K562 (cell line): Measurements from ENCODE around the gene CMBL. TPM values are rescaled to one million over a fixed set of nuclear protein-coding genes. Genes with fewer than 3 reads are reported as not detected.

Source experiments
- ATAC-seq: fragments of 200-7000 bp; cut with Tn5 transposase; 3 replicates; pipeline ENCODE4 v1.9.1; 2020; ENCODE audit warnings: moderate library complexity
- BruUV-seq: library from RNA; stranded (reverse); fragments of 400-500 nt; replicated peaks from 2 replicates; lab custom pipeline; 2021; lab: Mats Ljungman, UMichigan
- CTCF ChIA-PET: fragments of 300-600 bp; formaldehyde crosslinking; extraction: SDS; loops from one replicate; lab custom pipeline; 2021; ENCODE audit warnings: low intra/inter-chr PET ratio; lab: Yijun Ruan, JAX
- POLR2A ChIA-PET: fragments of 300-600, 350-650 bp; sonication (Branson Sonifier 250); formaldehyde crosslinking; extraction: SDS; loops from one replicate; lab custom pipeline; 2021; ENCODE audit warnings: antibody characterized with exemption, inconsistent platforms; lab: Yijun Ruan, JAX
- DNase-seq, 4 experiments: peaks; one replicate each; pipeline versions ENCODE4 v3.0.0 to v3.0.0-alpha.2; 2011 to 2018; ENCODE audit warnings: low spot score in 3 of 4, mixed read lengths in 3 of 4; ENCODE audit errors: extremely low read depth in 1 of 4
- FAIRE-seq: peaks from 2 replicates; lab custom pipeline; 2011; peaks lifted over from hg19 to GRCh38; lab: Jason Lieb, UNC
- H2AFZ ChIP-seq: 2 replicates; pipeline ENCODE4 v1.6.0; 2011; ENCODE audit warnings: low read depth, low read length, control low read depth, inconsistent platforms
- H3K27ac ChIP-seq: fragments of 200-600 bp; 3 replicates; pipeline ENCODE4 v1.8.0; 2011; ENCODE audit warnings: low read depth, mild to moderate bottlenecking, control low read depth, inconsistent platforms, low read length, moderate library complexity, mixed read lengths; ENCODE audit errors: extremely low read depth
- H3K27me3 ChIP-seq, 2 experiments: fragments of 300-600 bp in 1 of 2; 2 replicates in 1 of 2; 3 replicates in 1 of 2; pipeline versions ENCODE4 v1.6.0 to v1.8.0; 2011; ENCODE audit warnings: inconsistent platforms in 2 of 2, low read length in 2 of 2, mild to moderate bottlenecking in 1 of 2, mixed read lengths in 1 of 2, moderate library complexity in 1 of 2; ENCODE audit not compliant: control insufficient read depth in 2 of 2, insufficient read depth in 2 of 2
- H3K36me3 ChIP-seq: fragments of 300-600 bp; 3 replicates; pipeline ENCODE4 v1.8.0; 2011; ENCODE audit warnings: mild to moderate bottlenecking, low read length, inconsistent platforms; ENCODE audit not compliant: control insufficient read depth, insufficient read depth
- H3K4me1 ChIP-seq, 2 experiments: fragments of 200-600 bp in 1 of 2; replicated peaks in 1 of 2; 2 replicates in 1 of 2; 3 replicates in 1 of 2; pipeline versions ENCODE4 v1.5.1 to v1.8.0; 2011; ENCODE audit warnings: inconsistent platforms in 2 of 2, low read length in 2 of 2, mild to moderate bottlenecking in 1 of 2, mixed read lengths in 1 of 2, moderate library complexity in 1 of 2; ENCODE audit not compliant: control insufficient read depth in 2 of 2, insufficient read depth in 2 of 2
- H3K4me2 ChIP-seq: 2 replicates; pipeline ENCODE4 v1.6.1; 2011; ENCODE audit warnings: low read length, control low read depth, inconsistent platforms, mixed read lengths; ENCODE audit not compliant: insufficient read depth
- H3K4me3 ChIP-seq: fragments of 200-600 bp; sonication (generic), shearing (Covaris generic); 2 replicates; pipeline ENCODE4 v1.5.1; 2016; ENCODE audit warnings: control low read depth, inconsistent platforms
- H3K79me2 ChIP-seq: fragments of 200-600 bp; 3 replicates; pipeline ENCODE4 v1.8.0; 2011; ENCODE audit warnings: low read length, inconsistent platforms; ENCODE audit not compliant: control insufficient read depth, insufficient read depth
- H3K9ac ChIP-seq, 2 experiments: 2 replicates each; pipeline versions ENCODE4 v1.6.0 to v1.6.1; 2011; ENCODE audit warnings: low read depth in 2 of 2, low read length in 2 of 2, control low read depth in 1 of 2, inconsistent platforms in 1 of 2, mild to moderate bottlenecking in 1 of 2, mixed read lengths in 1 of 2; ENCODE audit not compliant: insufficient read depth in 1 of 2
- H3K9me1 ChIP-seq: one replicate; pipeline ENCODE4 v1.6.0; 2011; ENCODE audit warnings: inconsistent platforms, mild to moderate bottlenecking, low read length, moderate library complexity; ENCODE audit not compliant: control insufficient read depth, insufficient read depth
- H3K9me3 ChIP-seq: replicated peaks from 2 replicates; pipeline ENCODE4 v1.5.1; 2011; ENCODE audit warnings: low read depth, low read length, inconsistent platforms; ENCODE audit not compliant: control insufficient read depth, insufficient read depth
- H4K20me1 ChIP-seq: replicated peaks from 2 replicates; pipeline ENCODE4 v1.6.1; 2011; ENCODE audit warnings: low read length, inconsistent platforms, mixed read lengths; ENCODE audit not compliant: control insufficient read depth, insufficient read depth
- ARID1B ChIP-seq: fragments of 450-650 bp; IDR thresholded peaks from 2 replicates; pipeline ENCODE4 v1.6.1; 2016; ENCODE audit warnings: antibody characterized with exemption, mild to moderate bottlenecking, inconsistent platforms
- ATF7 ChIP-seq: fragments of 450-650 bp; IDR thresholded peaks from 2 replicates; pipeline ENCODE4 v1.7.1; 2014; ENCODE audit warnings: mild to moderate bottlenecking, moderate library complexity
- CBFA2T3 ChIP-seq: fragments of 450-650 bp; IDR thresholded peaks from 2 replicates; pipeline ENCODE4 v1.6.1; 2017
- CXXC5 ChIP-seq: fragments of 250-450 bp; sonication (Bioruptor Pico); IDR thresholded peaks from 2 replicates; pipeline ENCODE4 v1.8.0; 2022; ENCODE audit warnings: inconsistent platforms, mild to moderate bottlenecking, moderate library complexity
- DMBX1 ChIP-seq: fragments of 250-450 bp; sonication (Bioruptor Pico); IDR thresholded peaks from 2 replicates; pipeline ENCODE4 v1.8.0; 2022; ENCODE audit warnings: inconsistent platforms, mild to moderate bottlenecking, moderate library complexity, borderline replicate concordance
- ERF ChIP-seq: fragments of 450-650 bp; formaldehyde crosslinking; IDR thresholded peaks from 2 replicates; pipeline ENCODE4 v1.4.0; 2020; ENCODE audit warnings: mild to moderate bottlenecking, mixed read lengths
- NCOA6 ChIP-seq: fragments of 450-650 bp; IDR thresholded peaks from 2 replicates; pipeline ENCODE4 v1.6.1; 2017; ENCODE audit warnings: mild to moderate bottlenecking
- NFE2L1 ChIP-seq: fragments of 450-650 bp; IDR thresholded peaks from 2 replicates; pipeline ENCODE4 v1.6.1; 2016; ENCODE audit warnings: missing genetic modification characterization, low read depth, mild to moderate bottlenecking, missing compliant biosample characterization, moderate library complexity, borderline replicate concordance
- PTTG1 ChIP-seq: fragments of 450-650 bp; IDR thresholded peaks from 2 replicates; pipeline ENCODE4 v1.6.1; 2016; ENCODE audit warnings: low read depth, mild to moderate bottlenecking, missing genetic modification characterization, missing compliant biosample characterization
- RCOR1 ChIP-seq, 2 experiments: IDR thresholded peaks; 2 replicates each; pipeline ENCODE4 v1.6.1; 2012; ENCODE audit warnings: low read depth in 2 of 2, low read length in 2 of 2, borderline replicate concordance in 1 of 2, improper control_type of control experiment in 1 of 2
- SOX6 ChIP-seq: fragments of 450-650 bp; IDR thresholded peaks from 2 replicates; pipeline ENCODE4 v1.6.1; 2014; ENCODE audit warnings: mild to moderate bottlenecking
- ZNF146 ChIP-seq: IDR thresholded peaks from one replicate; pipeline ENCODE4 v1.6.1; 2018; ENCODE audit warnings: missing compliant biosample characterization; ENCODE audit not compliant: unreplicated experiment
- WGBS: fragments of 100-300 bp; shearing (Covaris generic); methylation state at CpG from one replicate; pipeline ENCODE4 v1.1.6; 2016; ENCODE audit warnings: low coverage, mixed read lengths; ENCODE audit not compliant: insufficient coverage; ENCODE audit errors: missing lambda C conversion rate; 5-methylcytosine and 5-hydroxymethylcytosine counted together
- in situ Hi-C: fragments of 300-500 bp; cut with MboI; formaldehyde crosslinking; loops from 4 replicates; pipeline ENCODE4 v1.15.0; 2018; ENCODE audit warnings: inconsistent platforms, mixed read lengths
- intact Hi-C: fragments of 100-400 bp; cut with micrococcal nuclease; formaldehyde crosslinking; loops from 2 replicates; pipeline ENCODE4 v1.14.2; 2022
- polyA plus RNA-seq, 8 experiments: library from polyadenylated mRNA; depleted of rRNA in 4 of 8; stranded (reverse) in 5 of 8; unstranded in 3 of 8; fragments of >200 nt; fragmentation: Nextera tagmentation in 2 of 8; fragmentation: Illumina TruSeq in 1 of 8; extraction: Ambion mirVana in 2 of 8; extraction: Trizol in 1 of 8; gene quantifications; 2 replicates each; pipeline versions ENCODE4 v1.2.1 to v1.2.3, GENCODE V29; 2011 to 2014; ENCODE audit warnings: inconsistent platforms in 1 of 8, missing spikeins in 1 of 8
- total RNA-seq, 7 experiments: library from RNA; depleted of rRNA in 6 of 7; stranded (reverse); fragments of >200 nt in 6 of 7; fragmentation: Illumina TruSeq in 2 of 7; extraction: Trizol in 2 of 7; gene quantifications; 2 replicates each; pipeline versions ENCODE4 v1.2.1 to v1.2.3, GENCODE V29; 2011 to 2021; ENCODE audit warnings: low replicate concordance in 1 of 7
- TF ChIP-seq, protein P1 (sequence below): fragments of 250-450 bp; sonication (Bioruptor Pico); IDR thresholded peaks from 2 replicates; pipeline ENCODE4 v1.5.0; 2021
- TF ChIP-seq, protein P2 (sequence below): fragments of 450-650 bp; conservative IDR thresholded peaks from 2 replicates; pipeline ENCODE4 v1.6.1; 2016; ENCODE audit warnings: missing genetic modification characterization, low read depth, mild to moderate bottlenecking, control low read depth, missing compliant biosample characterization
- TF ChIP-seq, protein P3 (sequence below): sonication (generic); IDR thresholded peaks from 2 replicates; pipeline ENCODE4 v1.6.1; 2016

CMBL gene
- total and polyA plus RNA-seq, 9 of the 15 experiments (the other 6 are each of a cell fraction or from before 2014, with no cell fraction given) = 22.6 to 192 (median 71.1) TPM

DNA sequence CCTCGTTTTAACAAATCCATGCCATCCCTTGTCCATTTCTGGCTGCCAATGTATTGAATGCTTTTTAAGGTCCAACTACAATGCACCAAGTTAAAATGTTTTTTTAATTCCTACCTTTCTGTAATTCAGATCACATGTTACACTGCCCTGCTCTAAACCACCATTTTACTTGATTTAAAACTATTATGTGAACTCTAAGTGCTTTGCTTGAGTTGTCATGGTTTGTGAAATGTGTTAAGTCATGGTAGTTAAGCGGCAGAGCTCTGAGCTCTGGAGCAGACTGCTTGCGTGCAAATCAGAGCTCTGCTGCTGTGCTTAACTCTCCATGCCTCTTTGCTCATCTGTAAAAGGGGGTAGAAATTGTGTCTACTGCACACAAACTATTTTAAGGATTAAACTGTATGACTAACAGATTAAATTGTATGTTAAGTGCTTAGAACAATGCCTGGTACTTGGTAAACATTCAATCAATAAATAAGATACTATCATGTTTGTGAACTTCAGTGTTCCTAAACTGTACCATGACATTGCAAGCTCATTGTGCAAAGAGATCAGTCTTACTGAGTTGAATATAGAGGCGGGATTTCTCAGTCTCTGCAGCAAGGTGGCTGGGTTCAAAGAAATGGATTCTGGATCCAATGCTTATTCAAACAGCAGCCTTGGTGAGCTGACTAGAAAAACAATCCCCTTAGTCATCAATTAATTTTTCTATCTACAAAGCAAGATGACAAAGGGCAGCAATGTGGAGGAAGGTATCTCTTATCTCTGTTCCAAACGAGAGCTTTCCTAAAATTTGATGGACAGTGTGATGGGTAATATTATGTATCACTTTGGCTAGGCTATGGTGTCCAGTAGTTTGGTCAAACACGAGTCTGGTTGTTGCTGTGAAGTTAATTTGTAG lies 16.1 kb upstream of the CMBL start:
- DNase-seq (peak; percentile 40 to 73 (median 52)), ATAC-seq (peak; percentile 64), FAIRE-seq (peak; percentile 87)
- in situ Hi-C loops = no loop called here
- ChIA-PET CTCF (no interaction called here), POLR2A (interaction anchor here (0.6 to 1.8 kb wide), 9 partner anchors 9 to 541 kb away, joined by 3 to 9 read pairs (median 4); partner anchors contain the start of genes CCT5 and MARCHF6)
- no peak overlapping the region for H3K9ac ChIP-seq
- no peaks in the 10 kb centered on the region for H3K27me3 ChIP-seq
- intact Hi-C loops = no loop called here
- H3K9me1 ChIP-seq = no peaks in the 10 kb centered on the region
- H3K36me3 ChIP-seq = no peaks in the 10 kb centered on the region
- no peaks in the 10 kb centered on the region for H3K79me2 ChIP-seq
- H3K9me3 ChIP-seq = no peaks in the 10 kb centered on the region
- H3K4me3 ChIP-seq = no peak overlapping the region
- no peak overlapping the region for H3K4me2 ChIP-seq
- peaks cover 36 to 41% of the 10 kb centered on the region in 2 experiments for H3K4me1 ChIP-seq
- H4K20me1 ChIP-seq = no peaks in the 10 kb centered on the region
- 11% methylated on average over 6 of the region's 6 CpGs for WGBS
- H2AFZ ChIP-seq = 0 out of 2 replicates have a peak overlapping the region, but pooled peaks have one; percentile 8
- BruUV-seq = no TSS peak
- H3K27ac ChIP-seq = no peak overlapping the region
- TF ChIP-seq ZNF146 (CRISPR knock-in tag) (no peak), ERF (CRISPR knock-in tag) (no peak), ATF7 (0 out of 2 replicates have a peak, but pooled peaks have one; percentile 20), CXXC5 (CRISPR knock-in tag) (peak; percentile 13; the same call in 1 of the 2 replicates), SOX6 (0 out of 2 replicates have a peak, but pooled peaks have one; percentile 42), NFE2L1 (peak; percentile 81), CBFA2T3 (peak; percentile 23; the same call in 1 of the 2 replicates), ARID1B (peak; percentile 39), NCOA6 (peak; percentile 30; the same call in 1 of the 2 replicates), DMBX1 (CRISPR knock-in tag) (no peak), RCOR1 (IDR thresholded peaks at IDR 0.05; ENCODE audit: borderline replicate concordance in 1 of 2, low read depth in 2 of 2, low read length in 2 of 2) (peak; percentile 14 to 87; a peak in 1 of 4 replicates), PTTG1 (no peak)
- TF ChIP-seq, protein P1, sequence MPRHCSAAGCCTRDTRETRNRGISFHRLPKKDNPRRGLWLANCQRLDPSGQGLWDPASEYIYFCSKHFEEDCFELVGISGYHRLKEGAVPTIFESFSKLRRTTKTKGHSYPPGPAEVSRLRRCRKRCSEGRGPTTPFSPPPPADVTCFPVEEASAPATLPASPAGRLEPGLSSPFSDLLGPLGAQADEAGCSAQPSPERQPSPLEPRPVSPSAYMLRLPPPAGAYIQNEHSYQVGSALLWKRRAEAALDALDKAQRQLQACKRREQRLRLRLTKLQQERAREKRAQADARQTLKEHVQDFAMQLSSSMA (CRISPR knock-in tag) = no peak
- TF ChIP-seq, protein P2, sequence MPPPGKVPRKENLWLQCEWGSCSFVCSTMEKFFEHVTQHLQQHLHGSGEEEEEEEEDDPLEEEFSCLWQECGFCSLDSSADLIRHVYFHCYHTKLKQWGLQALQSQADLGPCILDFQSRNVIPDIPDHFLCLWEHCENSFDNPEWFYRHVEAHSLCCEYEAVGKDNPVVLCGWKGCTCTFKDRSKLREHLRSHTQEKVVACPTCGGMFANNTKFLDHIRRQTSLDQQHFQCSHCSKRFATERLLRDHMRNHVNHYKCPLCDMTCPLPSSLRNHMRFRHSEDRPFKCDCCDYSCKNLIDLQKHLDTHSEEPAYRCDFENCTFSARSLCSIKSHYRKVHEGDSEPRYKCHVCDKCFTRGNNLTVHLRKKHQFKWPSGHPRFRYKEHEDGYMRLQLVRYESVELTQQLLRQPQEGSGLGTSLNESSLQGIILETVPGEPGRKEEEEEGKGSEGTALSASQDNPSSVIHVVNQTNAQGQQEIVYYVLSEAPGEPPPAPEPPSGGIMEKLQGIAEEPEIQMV (tag) = 0 out of 2 replicates have a peak, but pooled peaks have one; percentile 22
- TF ChIP-seq, protein P3, sequence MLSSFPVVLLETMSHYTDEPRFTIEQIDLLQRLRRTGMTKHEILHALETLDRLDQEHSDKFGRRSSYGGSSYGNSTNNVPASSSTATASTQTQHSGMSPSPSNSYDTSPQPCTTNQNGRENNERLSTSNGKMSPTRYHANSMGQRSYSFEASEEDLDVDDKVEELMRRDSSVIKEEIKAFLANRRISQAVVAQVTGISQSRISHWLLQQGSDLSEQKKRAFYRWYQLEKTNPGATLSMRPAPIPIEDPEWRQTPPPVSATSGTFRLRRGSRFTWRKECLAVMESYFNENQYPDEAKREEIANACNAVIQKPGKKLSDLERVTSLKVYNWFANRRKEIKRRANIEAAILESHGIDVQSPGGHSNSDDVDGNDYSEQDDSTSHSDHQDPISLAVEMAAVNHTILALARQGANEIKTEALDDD = peak; percentile 92
